H7 (cell line): ENCODE measurements around the gene STT3B. TPM values are rescaled to one million over a fixed set of nuclear protein-coding genes. Genes with fewer than 3 reads are reported as not detected.

ENCODE experiments used
- DNase-seq: peaks from one replicate; pipeline ENCODE4 v3.0.0; 2012
- H3K27me3 ChIP-seq: 2 replicates; pipeline ENCODE4 v1.6.0; 2011; ENCODE audit warnings: mild to moderate bottlenecking, low read length; ENCODE audit not compliant: control insufficient read depth, insufficient read depth
- H3K36me3 ChIP-seq: replicated peaks from 2 replicates; pipeline ENCODE4 v1.5.1; 2011; ENCODE audit warnings: low read length; ENCODE audit not compliant: control insufficient read depth, insufficient read depth
- H3K4me3 ChIP-seq: 2 replicates; pipeline ENCODE4 v1.5.1; 2011; ENCODE audit warnings: low read depth, mild to moderate bottlenecking, control low read depth, low read length, moderate library complexity; ENCODE audit not compliant: insufficient read depth
- total RNA-seq: library from RNA; depleted of rRNA; stranded (reverse); fragments of >200 nt; shearing (Covaris generic); gene quantifications from 2 replicates; pipeline ENCODE4 v1.2.3, GENCODE V29; 2014

STT3B gene
- total RNA-seq, 1 experiment from 2014 or later = 134 TPM

GRCh38 chr3:31531452-31531991 is 1.2 kb upstream of the STT3B start:
- no peak for DNase-seq
- no peaks in the 10 kb centered on the region for H3K36me3 ChIP-seq

GRCh38 chr3:31531992-31532586 is 636 bp upstream of the STT3B start:
- no peaks in the 10 kb centered on the region for H3K27me3 ChIP-seq
- no peaks in the 10 kb centered on the region for H3K36me3 ChIP-seq
- DNase-seq = peak; percentile 99
- peak overlapping the region; percentile 86 for H3K4me3 ChIP-seq

More at GRCh38 chr3:31531452-31531991, 1.2 kb upstream of the STT3B start:
- no peaks in the 10 kb centered on the region for H3K27me3 ChIP-seq
- peak overlapping the region; percentile 80 for H3K4me3 ChIP-seq

- Histone ChIP-seq H3K4me3 (peak overlapping the region; percentile 86), H3K27me3 (no peaks in the 10 kb centered on the region), H3K36me3 (no peaks in the 10 kb centered on the region)
- DNase-seq = peak; percentile 69
These were observed 692 bp downstream of the STT3B start for GRCh38 chr3:31533169-31534064.

GRCh38 chr3:31534065-31534425 is 1.3 kb downstream of the STT3B start:
- Histone ChIP-seq H3K27me3 (no peaks in the 10 kb centered on the region), H3K36me3 (no peaks in the 10 kb centered on the region), H3K4me3 (peak overlapping the region; percentile 86)
- no peak for DNase-seq

- Histone ChIP-seq H3K27me3 (no peaks in the 10 kb centered on the region), H3K36me3 (no peaks in the 10 kb centered on the region), H3K4me3 (no peak overlapping the region; the same call in 1 of the 2 replicates)
- no peak for DNase-seq
These were observed 3.8 kb downstream of the STT3B start for GRCh38 chr3:31536497-31536896.

- no peaks in the 10 kb centered on the region for H3K36me3 ChIP-seq
- H3K4me3 ChIP-seq = no peak overlapping the region
These were observed 6.1 kb downstream of the STT3B start for GRCh38 chr3:31538801-31539200.

GRCh38 chr3:31539275-31539674 is 6.5 kb downstream of the STT3B start:
- no peaks in the 10 kb centered on the region for H3K36me3 ChIP-seq
- no peak overlapping the region for H3K4me3 ChIP-seq

More at GRCh38 chr3:31538801-31539200, 6.1 kb downstream of the STT3B start:
- H3K27me3 ChIP-seq = no peaks in the 10 kb centered on the region
- DNase-seq = no peak

GRCh38 chr3:31541089-31541488 is 8.4 kb downstream of the STT3B start:
- Histone ChIP-seq H3K36me3 (no peaks in the 10 kb centered on the region), H3K4me3 (no peak overlapping the region), H3K27me3 (no peaks in the 10 kb centered on the region)
- no peak for DNase-seq

More at GRCh38 chr3:31539275-31539674, 6.5 kb downstream of the STT3B start:
- no peaks in the 10 kb centered on the region for H3K27me3 ChIP-seq
- DNase-seq = no peak

GRCh38 chr3:31542246-31542645 is 9.5 kb downstream of the STT3B start:
- H3K27me3 ChIP-seq = no peaks in the 10 kb centered on the region
- H3K4me3 ChIP-seq = no peak overlapping the region
- no peaks in the 10 kb centered on the region for H3K36me3 ChIP-seq
- no peak for DNase-seq

GRCh38 chr3:31543375-31543774 is 10.7 kb downstream of the STT3B start:
- DNase-seq = no peak
- Histone ChIP-seq H3K36me3 (no peaks in the 10 kb centered on the region), H3K4me3 (no peak overlapping the region), H3K27me3 (no peaks in the 10 kb centered on the region)

GRCh38 chr3:31544634-31545033 is 11.9 kb downstream of the STT3B start:
- no peak for DNase-seq
- Histone ChIP-seq H3K36me3 (no peaks in the 10 kb centered on the region), H3K27me3 (no peaks in the 10 kb centered on the region), H3K4me3 (no peak overlapping the region)

- Histone ChIP-seq H3K27me3 (no peaks in the 10 kb centered on the region), H3K36me3 (no peaks in the 10 kb centered on the region), H3K4me3 (no peak overlapping the region)
- no peak for DNase-seq
These were observed 13.4 kb downstream of the STT3B start for GRCh38 chr3:31546162-31546561.

GRCh38 chr3:31546725-31547124 is 14.0 kb downstream of the STT3B start:
- H3K4me3 ChIP-seq = no peak overlapping the region
- no peaks in the 10 kb centered on the region for H3K36me3 ChIP-seq
- no peak for DNase-seq
- H3K27me3 ChIP-seq = no peaks in the 10 kb centered on the region

- no peak overlapping the region for H3K4me3 ChIP-seq
- no peaks in the 10 kb centered on the region for H3K27me3 ChIP-seq
- peak; percentile 32 for DNase-seq
- no peaks in the 10 kb centered on the region for H3K36me3 ChIP-seq
These were observed 17.9 kb downstream of the STT3B start for GRCh38 chr3:31550452-31551251.
